Ovary (tissue), 9 donors: ENCODE results near the gene PTPN9. TPM values are rescaled to one million over a fixed set of nuclear protein-coding genes. Genes with fewer than 3 reads are reported as not detected.
"Not testable (repeated sequence)": the region's sequence is repeated elsewhere in the genome, so short reads cannot be mapped to it uniquely, and the experiment has no call there.

Experiments
- DNase-seq, 5 donors: peaks; one replicate each; pipeline ENCODE4 v3.0.0-alpha.2; 2019 to 2020
- H3K27ac ChIP-seq, 2 donors: fragments of 200-600 bp; one replicate each; pipeline versions ENCODE4 v1.5.1 to v1.8.0; 2019 to 2022
- H3K27me3 ChIP-seq: fragments of 200-600 bp; one replicate; pipeline ENCODE4 v1.8.0; 2022
- H3K36me3 ChIP-seq: fragments of 200-600 bp; sonication (generic); one replicate; pipeline ENCODE4 v1.5.1; 2019
- H3K4me1 ChIP-seq: one replicate; pipeline ENCODE4 v1.8.1; 2013; ENCODE audit warnings: mild to moderate bottlenecking, moderate library complexity; ENCODE audit not compliant: insufficient read depth
- H3K4me3 ChIP-seq: fragments of 200-600 bp; sonication (generic); one replicate; pipeline ENCODE4 v1.5.1; 2017
- H3K9me3 ChIP-seq, 2 donors: fragments of 200-600 bp in 1 of 2; sonication (generic) in 1 of 2; one replicate each; pipeline versions ENCODE4 v1.5.1 to v1.8.1; 2013 to 2019; ENCODE audit warnings: mild to moderate bottlenecking in 1 of 2, moderate library complexity in 1 of 2
- CTCF ChIP-seq, 3 donors: fragments of 450-650 bp in 2 of 3; fragments of 200-600 bp in 1 of 3; IDR thresholded peaks; one replicate each; pipeline versions ENCODE4 v1.5.1 to v1.8.0; 2016 to 2022; ENCODE audit warnings: antibody characterized with exemption in 3 of 3, mild to moderate bottlenecking in 1 of 3
- EP300 ChIP-seq: sonication (generic); formaldehyde crosslinking; IDR thresholded peaks from one replicate; pipeline ENCODE4 v1.6.1; 2017; ENCODE audit warnings: antibody characterized with exemption
- POLR2A ChIP-seq: fragments of 450-650 bp; IDR thresholded peaks from one replicate; pipeline ENCODE4 v1.6.1; 2017; ENCODE audit warnings: antibody characterized with exemption, mild to moderate bottlenecking, moderate library complexity
- WGBS, 3 donors: extraction: QIAGEN DNeasy Blood & Tissue Kit in 1 of 3; methylation state at CpG; one replicate each; pipeline versions ENCODE4 v1.1.5 to v1.1.7; 2013 to 2017; 5-methylcytosine and 5-hydroxymethylcytosine counted together
- intact Hi-C, 4 donors: fragments of 100-400 bp; cut with DNase I; formaldehyde crosslinking; loops; one replicate each; pipeline versions ENCODE4 v1.11.0 to v1.15.1; 2022 to 2023
- polyA plus RNA-seq, 2 donors: library from polyadenylated mRNA; stranded (reverse); fragments of 200-250 nt in 1 of 2; fragments of 350-450 nt in 1 of 2; fragmentation: Illumina TruSeq in 1 of 2; extraction: RNeasy Lipid Tissue Mini Kit (QIAGEN cat#74804) in 1 of 2; gene quantifications; one replicate each; pipeline ENCODE4 v1.2.3, GENCODE V29; 2013 to 2014
- total RNA-seq, 7 donors: library from RNA; depleted of rRNA in 2 of 7; stranded (reverse); fragments of >200 nt in 2 of 7; fragmentation: NEBNext Ultra II Directional in 3 of 7; extraction: Animal tissue kit (Norgen Biotek cat#: 25700) in 3 of 7; gene quantifications; one replicate each; pipeline versions ENCODE4 v1.1.0 to v1.2.4, GENCODE V29; 2016 to 2023
- donor health status: DM: no; HTN: no; CAD: no; lungs with moderate emphysema.
- donor health status: DM: no; HTN: no; CAD: no.
- donor health status: Bipolar disorder and iron deficiency.
- donor health status: DM: yes; HTN: yes; CAD: no.
- donor health status: DM: no; HTN: no; CAD: no.
- donor health status: DM: yes; HTN: yes; CAD: no.

Gene PTPN9
- total and polyA plus RNA-seq, 9 donors, result 12.2 to 34.8 (median 21.8) TPM

- Histone ChIP-seq H3K4me1 (peaks cover 4% of the 10 kb centered on the region), H3K27me3 (no peaks in the 10 kb centered on the region), H3K36me3 (no peaks in the 10 kb centered on the region), H3K9me3 (no peaks in the 10 kb centered on the region), H3K27ac (no peak overlapping the region), H3K4me3 (no peak overlapping the region)
- intact Hi-C loops, result no loop called here
- WGBS, 3 donors, result 35 to 61% (median 39%) methylated on average over 1 of the region's 1 CpG
- no peak for DNase-seq
- TF ChIP-seq CTCF (IDR thresholded peaks at IDR 0.05), result no peak
- TF ChIP-seq POLR2A, result no peak
- TF ChIP-seq EP300, result no peak
These were observed 34.1 kb downstream of the PTPN9 start for GRCh38 chr15:75545064-75545463.

GRCh38 chr15:75544359-75544758 lies 34.8 kb downstream of the PTPN9 start:
- no peaks in the 10 kb centered on the region for H3K27me3 ChIP-seq
- no peak overlapping the region for H3K27ac ChIP-seq
- no peaks in the 10 kb centered on the region for H3K9me3 ChIP-seq
- TF ChIP-seq CTCF (IDR thresholded peaks at IDR 0.05) (no peak), EP300 (no peak), POLR2A (no peak)
- intact Hi-C loops, result no loop called here
- H3K4me1 ChIP-seq, result peaks cover 4% of the 10 kb centered on the region
- H3K36me3 ChIP-seq, result no peaks in the 10 kb centered on the region
- 67 to 75% (median 71%) methylated on average over 2 of the region's 2 CpGs for WGBS, 3 donors
- no peak overlapping the region for H3K4me3 ChIP-seq
- no peak for DNase-seq

GRCh38 chr15:75542949-75543545 lies 36.1 kb downstream of the PTPN9 start:
- WGBS, 3 donors, result 78 to 84% (median 84%) methylated on average over 6 of the region's 6 CpGs
- H3K4me1 ChIP-seq, DNase-seq, H3K9me3 ChIP-seq, H3K27me3 ChIP-seq, H3K27ac ChIP-seq, H3K4me3 ChIP-seq, H3K36me3 ChIP-seq, intact Hi-C loops: not testable (repeated sequence)

- H3K27ac ChIP-seq, result no peak overlapping the region
- intact Hi-C loops, result no loop called here
- WGBS, 3 donors, result 59 to 73% (median 62%) methylated on average over 2 of the region's 2 CpGs
These were observed 36.7 kb downstream of the PTPN9 start for GRCh38 chr15:75542386-75542797.

GRCh38 chr15:75538376-75538775 lies 40.7 kb downstream of the PTPN9 start:
- TF ChIP-seq EP300, result no peak
- TF ChIP-seq CTCF (IDR thresholded peaks at IDR 0.05), result no peak
- no peak for TF ChIP-seq POLR2A
- intact Hi-C loops, result no loop called here
- 89 to 92% (median 91%) methylated on average over 7 of the region's 7 CpGs for WGBS, 3 donors

More at GRCh38 chr15:75542386-75542797, 36.7 kb downstream of the PTPN9 start:
- TF ChIP-seq EP300, result no peak
- H3K36me3 ChIP-seq, result no peaks in the 10 kb centered on the region
- peaks cover 4% of the 10 kb centered on the region for H3K4me1 ChIP-seq
- no peak for DNase-seq
- no peak overlapping the region for H3K4me3 ChIP-seq
- H3K9me3 ChIP-seq, result no peaks in the 10 kb centered on the region
- H3K27me3 ChIP-seq, result no peaks in the 10 kb centered on the region

More at GRCh38 chr15:75538376-75538775, 40.7 kb downstream of the PTPN9 start:
- no peaks in the 10 kb centered on the region for H3K4me1 ChIP-seq
- no peak overlapping the region for H3K27ac ChIP-seq
- no peak overlapping the region for H3K4me3 ChIP-seq
- no peak for DNase-seq
- no peaks in the 10 kb centered on the region for H3K36me3 ChIP-seq
- no peaks in the 10 kb centered on the region for H3K27me3 ChIP-seq
- no peaks in the 10 kb centered on the region for H3K9me3 ChIP-seq
